Right lobe of liver (tissue), 4 donors: ENCODE results near the gene MKLN1.

Source experiments
- CTCF ChIP-seq, 4 donors: fragments of 200-600 bp in 3 of 4; fragments of 450-650 bp in 1 of 4; IDR thresholded peaks; one replicate each; pipeline versions ENCODE4 v1.5.1 to v1.8.0; 2016 to 2022; ENCODE audit warnings: antibody characterized with exemption in 4 of 4, mild to moderate bottlenecking in 2 of 4
- POLR2A ChIP-seq: fragments of 450-650 bp; IDR thresholded peaks from one replicate; pipeline ENCODE4 v1.6.1; 2017; ENCODE audit warnings: antibody characterized with exemption, mild to moderate bottlenecking
- donor health status: DM: no; HTN: no; CAD: no.
- donor health status: DM: no; HTN: no; CAD: no.
- donor health status: DM: no; HTN: yes; CAD: no.

- TF ChIP-seq CTCF (IDR thresholded peaks at IDR 0.05) = no peak
- no peak for TF ChIP-seq POLR2A
Measured at GRCh38 chr7:131533566-131534561, 206.2 kb downstream of the MKLN1 start.
